Loucy (cell line): Measurements from ENCODE around the gene CAMKV.

Experiments used
- EZH2phosphoT487 ChIP-seq: fragments of 200-600 bp; IDR thresholded peaks from 2 replicates; pipeline ENCODE4 v1.6.1; 2018; ENCODE audit warnings: antibody characterized with exemption, mild to moderate bottlenecking, moderate library complexity, borderline replicate concordance
- TF ChIP-seq, protein P1 (sequence below): fragments of 200-600 bp; sonication (generic); conservative IDR thresholded peaks from 2 replicates; pipeline ENCODE4 v1.5.1; 2014; ENCODE audit warnings: mild to moderate bottlenecking, antibody characterized with exemption, low read length

DNA sequence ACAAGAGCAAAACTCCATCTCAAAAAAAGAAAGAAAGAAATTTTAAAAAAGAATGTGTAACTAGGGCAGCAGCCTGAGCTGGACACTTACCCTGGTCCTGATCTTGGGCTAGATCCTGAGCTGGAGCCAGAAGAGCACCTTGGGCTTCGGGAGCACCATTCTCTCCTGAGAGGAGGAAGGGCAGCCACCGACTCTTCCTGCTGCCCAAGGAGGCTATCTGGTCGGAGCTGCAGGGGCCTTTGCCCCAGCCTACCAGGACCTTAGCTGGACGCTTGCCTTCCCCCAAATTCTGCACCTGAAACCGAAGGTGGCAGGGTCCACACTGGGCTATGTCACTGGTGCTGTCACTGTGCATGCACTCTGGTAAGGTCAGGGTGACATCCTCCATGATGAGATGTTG lies 6.9 kb upstream of the CAMKV start:
- TF ChIP-seq, protein P1, sequence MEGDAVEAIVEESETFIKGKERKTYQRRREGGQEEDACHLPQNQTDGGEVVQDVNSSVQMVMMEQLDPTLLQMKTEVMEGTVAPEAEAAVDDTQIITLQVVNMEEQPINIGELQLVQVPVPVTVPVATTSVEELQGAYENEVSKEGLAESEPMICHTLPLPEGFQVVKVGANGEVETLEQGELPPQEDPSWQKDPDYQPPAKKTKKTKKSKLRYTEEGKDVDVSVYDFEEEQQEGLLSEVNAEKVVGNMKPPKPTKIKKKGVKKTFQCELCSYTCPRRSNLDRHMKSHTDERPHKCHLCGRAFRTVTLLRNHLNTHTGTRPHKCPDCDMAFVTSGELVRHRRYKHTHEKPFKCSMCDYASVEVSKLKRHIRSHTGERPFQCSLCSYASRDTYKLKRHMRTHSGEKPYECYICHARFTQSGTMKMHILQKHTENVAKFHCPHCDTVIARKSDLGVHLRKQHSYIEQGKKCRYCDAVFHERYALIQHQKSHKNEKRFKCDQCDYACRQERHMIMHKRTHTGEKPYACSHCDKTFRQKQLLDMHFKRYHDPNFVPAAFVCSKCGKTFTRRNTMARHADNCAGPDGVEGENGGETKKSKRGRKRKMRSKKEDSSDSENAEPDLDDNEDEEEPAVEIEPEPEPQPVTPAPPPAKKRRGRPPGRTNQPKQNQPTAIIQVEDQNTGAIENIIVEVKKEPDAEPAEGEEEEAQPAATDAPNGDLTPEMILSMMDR = no peak
- TF ChIP-seq EZH2phosphoT487 = no peak
